Stimulated activated CD4-positive, alpha-beta T cell treated with anti-CD3 and anti-CD28 coated beads, Interleukin-2, amount 100 ng/mL, for 48 hours (primary cell): Measurements from ENCODE around the gene LRRC37A2.
"Not testable (repeated sequence)": the region's sequence is repeated elsewhere in the genome, so short reads cannot be mapped to it uniquely, and the experiment has no call there.

Experiments used
- DNase-seq, 2 donors: peaks; one replicate each; pipeline ENCODE4 v3.0.0-alpha.2; 2020

Gene LRRC37A2

DNA sequence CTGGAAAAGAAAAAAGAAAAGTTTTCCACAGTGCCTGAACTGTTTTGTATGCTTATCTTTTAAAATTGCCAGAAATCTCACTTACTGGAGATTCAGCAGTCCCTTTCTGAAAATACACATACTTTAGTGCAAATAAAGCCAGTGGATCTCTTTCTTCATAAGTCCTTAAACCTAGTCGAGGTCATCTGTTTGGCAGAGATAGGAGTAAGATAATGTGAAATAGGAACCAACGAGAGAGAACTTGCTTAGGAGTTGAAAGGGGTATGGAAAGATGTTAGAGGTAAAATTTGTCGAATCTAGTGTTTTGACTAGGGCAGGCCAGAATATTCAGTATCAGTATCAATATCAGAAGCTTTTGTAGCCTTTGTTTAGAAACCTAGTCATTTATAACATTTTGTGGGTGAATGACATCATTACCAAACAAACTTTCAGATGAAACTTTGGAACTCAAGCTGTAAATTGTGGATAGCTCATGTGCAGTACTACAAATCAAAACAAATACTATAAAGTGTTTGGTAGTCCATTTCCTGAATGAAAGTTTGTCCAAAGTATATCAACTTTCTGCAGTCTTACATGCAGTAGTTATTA, 86.2 kb downstream of the LRRC37A2 start:
- DNase-seq = not testable (repeated sequence)

DNA sequence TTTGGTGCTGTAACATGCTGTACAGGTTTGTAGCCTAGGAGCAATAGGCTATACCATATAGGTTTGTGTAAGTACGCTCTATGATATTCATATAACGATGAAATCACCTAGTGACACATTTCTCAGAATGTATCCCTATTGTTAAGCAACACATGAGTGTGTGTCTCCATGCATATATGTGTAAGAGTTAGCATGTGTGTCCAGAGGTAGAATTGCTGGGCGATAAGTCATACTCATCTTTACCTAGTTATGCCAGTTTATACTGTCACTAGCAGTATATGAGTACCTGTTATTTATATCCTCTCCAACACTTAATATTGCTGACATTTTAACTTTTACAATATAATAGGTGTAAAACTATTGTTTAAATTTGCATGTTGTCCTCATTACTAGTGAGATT, 88.5 kb downstream of the LRRC37A2 start:
- DNase-seq = not testable (repeated sequence)

DNA sequence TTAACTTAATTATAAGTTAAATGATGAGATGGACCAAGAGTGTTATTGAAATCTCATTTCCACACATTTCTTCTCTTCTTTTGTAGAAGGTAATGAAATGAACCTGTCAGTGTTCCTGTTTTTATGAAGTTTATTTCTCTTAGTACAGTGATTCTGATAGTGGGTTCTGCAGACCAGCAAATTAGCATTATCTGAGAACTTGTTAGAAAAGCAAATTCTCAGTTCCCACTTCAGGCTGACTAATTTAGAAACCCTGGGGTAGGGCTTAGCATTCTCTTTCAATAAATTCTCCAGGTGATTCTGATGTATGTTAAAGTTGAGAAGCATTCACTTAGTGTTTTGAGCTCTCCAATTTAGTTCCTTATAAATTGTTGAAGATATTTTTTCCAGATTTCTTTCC, 90.9 kb downstream of the LRRC37A2 start:
- DNase-seq = not testable (repeated sequence)
